Kidney glomerular epithelial cell (primary cell): ENCODE measurements around the gene ZDHHC9.

Experiments
- DNase-seq: peaks from one replicate; lab custom pipeline; 2025; lab: John Stamatoyannopoulos, UW

Gene ZDHHC9

DNA sequence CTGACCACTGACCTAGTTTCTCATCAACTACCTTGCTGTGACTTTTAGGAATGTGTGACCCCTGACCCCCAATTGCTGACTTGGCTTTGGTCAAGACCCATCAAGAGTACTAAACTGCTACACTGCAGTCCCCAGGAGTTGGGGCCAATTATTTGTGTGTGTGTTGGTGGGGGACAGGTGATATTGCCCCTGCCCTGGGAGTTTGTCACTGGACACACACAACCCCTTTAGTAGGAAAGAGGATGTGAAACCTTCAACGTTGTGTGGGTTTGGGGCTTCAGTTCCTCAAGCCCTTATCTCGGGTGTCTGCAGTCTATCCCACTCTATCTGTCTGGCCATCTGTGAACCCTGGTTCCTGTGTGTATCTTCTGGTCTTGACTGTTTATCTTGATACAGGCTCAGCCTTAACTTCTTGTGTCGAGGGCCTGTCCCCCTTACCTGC, 57.5 kb downstream of the ZDHHC9 start:
- no peak for DNase-seq

DNA sequence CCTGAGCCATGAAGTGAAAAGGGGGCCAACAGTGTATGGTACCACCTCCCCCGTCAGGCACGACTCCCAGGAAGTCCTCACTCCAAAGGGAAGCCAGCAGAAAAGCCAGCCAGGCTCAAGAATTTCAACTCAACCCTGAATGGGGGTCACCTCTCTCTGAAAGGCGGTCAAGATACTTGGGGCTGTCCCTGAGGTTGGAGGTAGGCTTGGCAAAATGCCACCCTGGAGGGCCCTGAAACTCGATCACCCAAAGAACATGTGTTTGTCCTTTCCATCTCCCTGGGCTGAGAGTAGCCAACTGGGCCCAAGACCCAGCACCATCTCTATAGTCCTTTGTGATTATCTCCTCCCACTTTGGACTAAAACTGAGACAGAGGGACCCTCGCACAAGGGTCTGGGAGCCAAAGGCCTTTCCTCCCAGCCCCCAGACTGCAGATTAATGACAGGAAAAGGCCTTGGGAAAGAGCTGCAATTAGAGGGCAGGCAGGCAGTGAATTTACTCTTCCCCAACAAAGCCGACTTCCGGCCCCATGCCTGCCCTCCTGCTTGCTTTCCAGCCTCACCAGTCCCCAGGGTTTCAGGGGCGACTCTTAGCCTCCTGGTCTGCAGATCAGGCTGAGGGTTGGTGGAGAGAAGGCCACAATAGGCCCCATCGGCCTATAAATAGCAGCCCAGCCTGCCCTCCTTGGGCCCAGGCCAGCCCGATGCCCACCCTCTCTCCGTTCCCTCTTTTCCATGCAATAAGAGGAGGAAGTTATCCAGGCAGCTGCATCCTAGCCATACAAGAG, 58.3 kb downstream of the ZDHHC9 start:
- no peak for DNase-seq

DNA sequence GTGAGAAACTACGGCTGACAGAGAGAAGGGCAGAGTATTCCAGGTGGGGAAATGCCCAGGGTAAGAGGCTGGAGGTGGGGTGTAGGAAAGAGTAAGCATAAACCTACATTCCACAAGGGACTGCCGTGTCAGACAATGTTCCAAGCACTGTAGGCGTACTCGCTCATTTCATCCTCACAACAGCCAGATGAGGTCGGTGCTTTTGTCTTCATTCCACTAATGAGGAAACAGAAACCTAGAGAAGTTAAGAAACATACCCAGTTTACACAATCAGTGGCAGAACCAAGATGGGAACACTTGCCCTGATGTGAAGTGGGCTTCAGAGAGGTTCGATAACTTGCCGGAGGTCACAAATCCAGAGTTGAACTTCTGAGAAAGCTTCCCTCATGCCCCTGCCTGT, 59.3 kb downstream of the ZDHHC9 start:
- no peak for DNase-seq

DNA sequence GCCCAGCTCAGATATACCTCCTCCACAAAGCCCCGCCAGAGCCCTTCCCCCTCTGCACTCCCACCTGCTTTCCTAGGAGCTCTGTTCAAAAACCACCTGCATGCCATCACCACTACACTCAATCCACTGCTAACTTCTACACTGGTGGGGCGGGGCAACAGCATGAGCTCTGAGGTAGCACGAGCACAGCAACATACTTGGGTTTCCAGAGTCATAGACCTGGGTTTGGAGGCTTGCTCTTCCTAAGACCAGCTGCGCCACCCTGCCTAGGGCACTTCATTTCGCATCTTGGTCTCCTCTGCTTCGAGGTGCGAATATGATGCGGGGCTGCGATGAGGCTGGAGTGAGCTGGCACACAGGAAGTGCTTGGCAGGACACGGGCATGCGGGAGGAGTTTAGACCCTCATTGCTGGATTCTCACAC, 60.4 kb downstream of the ZDHHC9 start:
- no peak for DNase-seq

DNA sequence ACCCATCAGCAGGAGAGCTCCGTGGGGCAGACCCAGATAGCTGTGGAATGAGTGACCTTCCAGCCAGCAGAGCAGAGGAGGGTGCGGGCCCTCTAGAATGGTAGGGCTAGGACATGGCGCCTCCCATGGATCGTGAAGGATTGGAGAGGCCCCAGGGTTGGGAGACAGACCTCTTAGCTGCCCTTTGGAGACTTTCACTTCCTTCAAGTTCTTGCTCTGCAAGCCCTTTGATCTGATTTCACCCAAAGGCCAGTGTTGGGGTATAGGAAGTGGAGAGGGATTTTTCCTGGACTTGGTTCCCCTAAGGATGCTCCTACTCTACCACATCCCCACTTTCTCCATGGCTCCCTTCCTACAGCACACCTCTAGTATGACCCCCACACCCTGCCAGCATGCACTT, 61.0 kb downstream of the ZDHHC9 start:
- DNase-seq: no peak

DNA sequence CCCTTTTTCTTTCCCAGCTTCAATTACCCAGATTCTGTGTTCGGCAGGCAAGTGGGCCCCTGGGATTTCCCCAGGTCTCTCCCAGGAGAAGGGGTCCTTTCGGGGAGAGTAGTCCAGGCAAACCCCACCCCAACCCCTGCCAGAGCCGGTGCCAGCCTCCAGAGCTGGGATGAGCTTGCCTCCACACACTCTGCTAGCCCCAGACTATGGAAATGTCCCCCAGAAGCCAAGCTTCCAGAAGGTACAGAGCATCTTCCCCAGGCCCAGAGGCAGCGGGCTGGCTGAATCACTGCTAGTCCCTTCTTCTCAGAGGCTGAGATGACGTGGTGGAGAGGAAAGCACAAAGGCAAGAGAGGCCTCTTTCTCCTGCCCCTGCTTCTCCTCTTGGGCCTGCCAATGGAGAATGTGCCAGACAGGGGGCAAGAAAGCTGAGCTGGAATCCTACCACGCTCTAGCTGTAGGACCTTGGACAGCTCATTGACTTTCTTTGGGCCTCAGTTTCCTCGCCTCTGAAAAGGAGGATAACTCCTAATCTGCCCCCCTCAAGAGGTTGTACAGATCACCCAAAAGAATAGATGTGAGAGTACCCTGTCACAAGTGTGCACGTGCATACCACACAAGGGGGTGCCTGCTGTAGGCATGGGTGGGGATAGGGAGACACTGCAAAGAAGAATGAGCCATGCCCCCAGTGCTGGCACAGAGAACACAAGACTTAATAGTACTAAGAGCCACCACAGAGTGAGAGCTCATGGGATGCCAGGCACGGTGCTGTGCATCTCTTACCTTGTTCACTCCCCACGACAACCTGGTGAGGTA, 61.8 kb downstream of the ZDHHC9 start:
- no peak for DNase-seq

DNA sequence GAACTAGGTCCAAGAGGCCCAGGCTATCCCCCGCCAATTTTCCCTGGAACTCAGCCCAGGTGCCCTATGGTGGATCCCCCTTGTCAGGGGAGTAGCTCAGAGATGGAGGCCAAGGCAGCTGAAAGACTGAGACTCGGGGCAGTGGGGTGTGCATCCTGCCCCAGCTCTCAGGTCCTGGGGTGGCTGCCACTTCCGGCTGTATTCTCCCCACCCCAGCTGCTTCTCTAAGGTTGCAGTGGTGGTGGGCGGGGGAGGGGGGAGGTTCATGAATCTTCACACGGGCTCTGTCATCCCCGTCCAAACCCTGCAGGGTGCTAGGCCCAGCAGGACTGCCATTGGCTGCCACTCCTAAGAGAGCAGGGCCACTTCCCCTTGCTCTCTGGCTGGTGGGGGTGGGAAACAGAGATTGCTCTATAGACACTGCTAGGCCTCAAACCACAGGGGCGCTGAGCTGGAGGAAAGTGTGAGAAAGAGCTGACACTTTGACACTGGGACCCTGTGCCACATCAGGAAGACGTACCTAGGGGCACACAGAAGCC, 62.5 kb downstream of the ZDHHC9 start:
- no peak for DNase-seq

DNA sequence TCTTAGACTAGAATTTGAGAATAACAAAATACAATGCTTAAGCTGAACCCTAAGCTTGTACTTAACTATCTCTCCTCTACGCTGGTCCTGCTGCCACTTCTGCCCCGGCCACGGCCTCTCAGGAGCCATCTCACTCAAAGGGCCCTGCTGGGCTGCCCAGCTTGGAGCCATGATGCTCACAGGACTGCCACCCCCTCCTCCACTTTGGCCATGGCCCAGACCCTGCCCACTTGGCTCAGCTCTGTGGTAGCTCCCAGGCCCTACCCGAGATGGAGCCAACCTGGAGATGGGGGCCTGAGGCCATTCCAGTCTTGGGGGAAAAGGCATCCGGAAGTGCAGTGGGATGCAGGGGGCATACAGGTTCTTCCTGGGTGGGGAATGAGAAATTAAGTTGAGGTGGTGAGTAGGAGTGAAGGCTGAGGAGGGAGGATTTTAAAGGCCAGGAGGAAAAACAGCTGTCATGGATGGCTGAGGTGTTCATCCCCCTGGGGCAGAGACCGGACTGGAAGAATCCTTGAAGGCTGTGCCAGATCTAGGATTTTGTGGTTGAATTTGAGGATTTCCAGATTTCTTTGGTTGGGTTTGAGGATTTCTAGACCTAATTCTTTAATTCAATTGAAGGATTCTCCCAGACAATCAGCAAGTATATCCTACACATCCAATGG, 63.1 kb downstream of the ZDHHC9 start:
- no peak for DNase-seq

DNA sequence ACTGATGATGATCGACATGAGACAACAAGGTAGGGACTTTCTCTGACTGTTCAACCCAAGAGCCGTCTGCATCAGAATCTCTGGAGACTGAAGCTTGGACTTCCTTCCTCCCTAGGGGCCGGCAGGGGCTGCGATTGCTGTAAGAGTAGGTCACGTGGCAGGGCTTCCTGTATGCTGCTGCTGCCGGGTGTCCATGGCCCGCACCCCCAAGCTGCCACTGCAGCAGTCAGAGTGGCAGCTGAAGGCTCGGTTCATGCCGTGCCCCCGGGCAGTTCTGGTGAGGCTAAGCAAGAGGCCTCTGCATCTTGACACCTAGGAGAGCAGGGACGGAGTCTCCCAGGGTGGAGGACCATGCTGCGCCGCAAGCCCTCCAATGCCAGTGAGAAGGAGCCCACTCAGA, 63.9 kb downstream of the ZDHHC9 start, which contains the start of gene SASH3:
SASH3 (plus strand) TSS at position 203 of the 400 bp plus-strand sequence; CDS start at position 352, 149 bp downstream.
- no peak for DNase-seq

DNA sequence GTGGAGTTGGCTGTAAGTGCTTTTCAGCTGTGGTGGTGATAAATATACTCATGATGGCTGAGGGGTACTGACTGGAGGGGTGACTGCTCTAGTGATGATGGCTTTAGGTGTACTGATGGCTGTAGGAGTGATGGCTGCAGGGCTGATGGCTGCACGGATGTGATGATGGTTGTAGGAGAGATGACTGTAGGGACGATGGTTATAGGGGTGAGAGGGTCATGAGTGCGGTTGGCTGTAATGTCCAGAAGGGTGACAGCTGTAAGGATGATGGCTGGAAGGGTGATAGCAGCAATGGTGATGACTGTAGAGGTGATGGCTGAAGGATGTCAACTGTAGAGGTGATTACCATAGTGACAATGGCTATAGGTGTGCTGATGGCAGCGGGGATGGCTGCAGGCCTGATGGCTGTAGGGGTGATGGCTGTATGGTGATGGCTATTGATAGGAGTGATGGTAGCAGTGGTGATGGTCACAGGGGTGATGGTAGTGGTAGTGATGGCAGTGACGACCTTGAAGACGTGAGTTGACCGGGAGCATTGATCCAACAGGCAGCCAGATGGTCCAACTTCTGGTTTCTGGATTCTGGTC, 64.5 kb downstream of the ZDHHC9 start:
- DNase-seq: no peak

DNA sequence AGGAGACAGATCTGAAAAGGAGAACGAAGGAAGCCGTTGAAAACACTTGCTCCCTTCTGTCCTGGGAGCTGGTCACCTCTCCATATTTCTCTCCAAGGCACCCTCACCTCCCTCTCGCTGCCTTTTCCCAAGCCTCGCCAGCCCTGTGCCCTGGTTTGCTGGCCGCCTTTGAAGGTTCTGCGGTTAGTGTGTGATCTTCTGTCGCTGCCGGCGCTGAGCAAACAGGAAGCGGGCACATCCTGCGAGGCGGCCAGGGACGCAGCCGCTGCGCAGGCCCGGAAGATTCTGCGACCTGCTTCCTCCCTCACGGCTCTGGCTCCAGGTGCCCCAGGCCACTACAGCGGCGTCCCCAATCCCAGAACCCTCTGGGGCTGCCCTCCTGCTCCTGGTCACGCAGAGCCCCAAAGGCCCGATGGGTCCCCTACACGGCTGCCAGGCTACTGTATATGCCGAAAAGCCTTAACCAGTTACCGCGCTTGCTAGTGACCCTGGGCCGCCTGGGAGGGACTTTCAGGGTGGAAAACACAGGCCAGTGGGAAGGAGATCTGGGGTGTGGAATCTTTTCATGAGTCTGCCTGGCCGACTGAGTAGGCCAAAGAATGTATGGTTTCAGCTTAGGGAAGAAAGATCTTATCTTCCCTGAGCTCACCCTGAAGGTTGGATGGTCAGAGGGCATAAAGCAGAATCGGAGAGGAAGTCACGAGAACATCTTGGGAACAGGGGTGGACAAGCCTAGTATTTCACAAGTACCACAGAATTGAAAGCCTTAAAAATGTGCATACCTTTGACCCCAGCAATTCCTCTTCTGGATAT, 66.3 kb downstream of the ZDHHC9 start:
- DNase-seq: no peak

DNA sequence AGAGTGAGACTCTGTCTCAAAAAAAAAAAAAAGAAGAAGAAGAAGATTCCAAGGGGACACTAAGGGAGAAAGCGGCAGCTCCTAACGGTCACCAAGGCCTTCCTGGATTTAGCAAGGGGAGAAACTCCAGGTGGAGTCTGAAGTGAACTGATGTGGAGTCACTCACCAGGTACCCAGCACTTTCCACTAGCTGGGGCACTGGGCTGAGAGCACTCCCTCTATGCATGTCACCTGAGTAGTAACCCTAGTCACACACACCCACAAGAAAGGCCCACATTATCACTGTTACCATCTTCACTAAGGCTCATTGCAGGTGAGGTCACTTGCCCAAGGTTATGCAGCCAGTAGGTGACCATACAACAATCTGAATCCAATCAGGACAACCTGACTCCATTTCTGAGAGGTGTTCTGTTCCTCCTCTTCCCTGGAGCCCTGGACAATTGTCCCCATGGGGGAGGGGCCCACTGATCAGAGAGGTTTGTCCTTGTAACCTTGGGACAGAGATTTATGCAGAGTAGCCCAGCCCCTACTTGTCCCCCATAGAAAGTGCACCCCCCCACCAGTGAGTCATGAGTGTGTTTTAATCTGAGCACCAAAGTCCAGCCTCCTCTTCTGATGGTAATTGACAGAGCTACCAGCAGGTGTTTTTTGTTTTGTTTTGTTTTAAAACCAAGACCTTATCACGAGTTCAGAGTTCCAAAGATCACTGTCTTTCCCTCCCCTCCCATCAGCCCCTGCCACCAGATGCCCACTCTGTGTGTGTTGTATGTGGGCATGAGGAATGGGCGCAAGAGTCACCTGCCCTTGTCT, 69.8 kb downstream of the ZDHHC9 start:
- no peak for DNase-seq

DNA sequence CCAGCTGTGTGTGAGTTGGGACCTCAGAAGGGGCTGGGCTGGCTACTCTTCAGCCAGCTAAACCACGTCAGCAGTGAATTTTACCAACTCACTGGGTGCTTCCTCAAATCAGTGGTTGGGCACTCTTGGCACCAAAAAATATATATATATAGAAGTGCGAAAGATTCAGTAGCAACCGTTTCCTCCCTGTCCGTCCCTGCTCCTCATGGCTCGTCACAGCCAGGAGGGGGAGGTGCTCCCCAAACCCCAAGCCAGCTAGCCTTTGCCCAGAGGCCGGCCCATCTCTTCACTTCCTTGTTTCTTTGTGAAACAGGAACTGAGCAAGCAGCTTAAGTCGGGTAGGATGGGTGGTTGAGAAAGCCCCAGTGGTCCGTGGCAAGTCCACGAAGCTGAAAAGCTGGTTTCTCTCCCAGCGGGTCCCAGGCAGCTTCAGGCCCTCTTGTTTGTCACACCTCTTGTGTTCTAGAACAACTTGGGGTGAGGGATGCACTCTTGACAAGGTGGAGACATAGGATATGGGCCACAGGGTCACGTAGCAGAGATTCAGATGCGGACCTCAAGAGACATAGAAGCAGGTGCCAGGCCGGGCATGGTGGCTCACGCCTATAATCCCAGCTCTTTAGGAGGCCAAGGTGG, 70.8 kb downstream of the ZDHHC9 start:
- no peak for DNase-seq

DNA sequence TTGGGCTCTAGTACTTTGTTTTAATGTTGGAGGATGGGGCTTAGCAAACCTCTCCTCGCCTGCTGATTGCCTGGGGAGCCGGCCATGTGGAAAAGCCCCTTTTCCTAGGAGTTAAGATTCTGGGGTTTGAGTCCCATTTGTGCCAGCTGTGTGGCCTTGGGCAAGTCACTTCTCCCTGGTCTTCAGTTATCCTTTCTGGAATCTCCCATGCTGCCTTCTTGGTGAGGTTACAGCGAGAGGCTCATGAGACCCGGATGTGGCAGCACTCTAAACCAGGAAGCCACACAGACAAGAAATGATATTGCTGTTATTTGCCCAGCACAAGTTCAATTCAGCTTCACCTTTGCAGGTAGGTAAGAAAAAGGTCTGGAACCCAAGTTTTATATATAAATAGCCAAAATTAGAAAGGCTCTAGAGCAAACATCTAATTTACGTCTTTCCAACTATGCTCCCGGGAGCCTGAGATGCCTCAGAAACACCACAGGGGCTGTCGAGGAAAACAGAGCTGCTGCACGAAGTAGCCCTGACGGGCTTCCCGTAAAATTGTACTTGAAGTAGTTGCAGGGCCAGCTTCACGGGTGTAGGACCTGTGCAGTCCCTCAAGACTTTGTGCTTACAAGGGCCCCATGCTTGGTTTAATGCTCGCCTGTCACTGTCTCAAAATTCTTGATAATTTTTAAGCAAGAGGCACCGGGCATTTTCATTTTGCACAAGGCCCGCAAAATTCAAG, 72.3 kb downstream of the ZDHHC9 start:
- DNase-seq: no peak

DNA sequence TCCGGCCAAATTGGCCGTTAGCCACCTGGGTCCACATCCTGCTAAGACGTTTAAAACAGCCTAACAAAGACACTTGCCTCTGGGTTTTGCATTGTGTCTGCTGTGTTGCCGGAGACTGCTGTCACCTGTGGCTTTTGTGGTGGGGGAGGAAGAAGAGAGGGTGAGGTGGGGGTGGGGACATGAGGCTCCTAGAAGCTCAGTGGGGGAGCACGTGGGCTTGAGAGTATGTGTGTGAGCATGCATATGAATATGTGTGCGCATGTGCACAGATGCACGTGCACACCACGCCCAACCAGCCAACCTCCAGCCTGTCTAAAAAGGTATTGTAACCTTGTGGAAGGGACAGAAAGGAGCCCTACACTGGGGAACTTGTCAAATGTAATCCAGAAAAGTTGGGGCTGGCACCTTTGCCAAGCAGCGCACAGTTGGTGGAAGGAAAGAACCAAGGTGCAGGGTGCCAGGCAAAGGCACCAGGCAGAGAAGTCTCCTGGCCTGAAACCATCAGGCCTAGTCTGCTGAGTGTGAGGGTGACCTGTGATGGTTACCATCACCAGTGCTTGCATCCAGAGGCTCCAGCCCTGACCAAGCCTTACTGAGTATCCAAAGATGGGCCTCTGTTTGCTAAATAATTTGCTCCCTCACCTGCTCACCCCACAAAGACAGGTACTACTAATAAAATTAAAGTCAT, 74.1 kb downstream of the ZDHHC9 start:
- no peak for DNase-seq

DNA sequence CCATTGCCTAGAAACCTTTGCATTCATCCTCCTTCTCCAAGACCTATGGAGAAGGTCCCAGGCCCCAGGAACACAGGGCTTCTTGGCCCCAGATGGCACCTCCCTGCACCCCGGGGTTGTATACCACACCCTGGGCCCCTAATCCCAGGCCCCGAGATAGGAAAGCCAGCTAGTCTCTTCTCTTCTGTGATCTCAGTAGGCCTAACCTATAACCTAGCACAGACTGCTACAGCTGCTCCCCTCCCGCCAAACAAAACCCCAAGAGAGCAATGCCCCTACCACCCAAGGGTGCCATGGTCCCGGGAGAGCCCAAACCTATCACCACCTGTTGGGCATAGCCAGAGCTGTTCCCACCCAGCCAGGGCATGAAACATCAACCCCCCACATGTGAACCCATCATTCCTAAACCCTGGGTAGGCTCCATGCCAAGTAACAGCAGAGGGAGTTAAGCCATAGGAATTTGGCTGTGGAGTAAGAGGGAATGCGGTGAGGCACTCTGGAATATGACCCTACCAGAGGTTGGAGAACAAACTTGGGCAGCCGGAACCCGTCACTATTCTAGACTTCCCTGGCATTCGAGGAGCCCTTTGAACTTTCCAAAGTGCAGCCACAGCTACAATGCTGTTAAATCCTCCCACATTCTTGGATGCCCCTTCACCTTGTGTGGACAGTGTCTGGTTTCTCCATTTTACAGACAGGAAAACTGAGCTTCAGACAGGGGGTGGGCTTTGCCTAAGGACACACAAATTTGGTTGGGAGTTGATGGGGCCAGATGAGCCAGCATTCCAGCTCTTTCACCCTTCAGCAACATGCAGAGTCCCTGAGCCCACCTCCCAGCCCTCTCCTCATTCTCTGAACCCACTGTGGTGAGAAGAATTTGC, 74.9 kb downstream of the ZDHHC9 start:
- no peak for DNase-seq

DNA sequence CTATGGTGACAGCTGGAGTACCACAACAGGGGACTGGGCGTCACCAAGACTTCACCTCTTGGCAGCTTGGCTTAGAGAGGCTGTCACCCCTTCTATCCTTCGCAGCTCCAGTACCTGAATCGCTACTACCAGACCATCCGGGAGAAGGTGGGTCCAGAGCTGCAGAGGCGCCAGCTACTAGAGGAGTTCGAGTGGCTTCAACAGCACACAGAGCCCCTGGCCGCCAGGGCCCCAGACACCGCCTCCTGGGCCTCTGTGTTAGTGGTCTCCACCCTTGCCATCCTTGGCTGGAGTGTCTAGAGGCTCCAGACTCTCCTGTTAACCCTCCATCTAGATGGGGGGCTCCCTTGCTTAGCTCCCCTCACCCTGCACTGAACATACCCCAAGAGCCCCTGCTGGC, 75.5 kb downstream of the ZDHHC9 start:
- no peak for DNase-seq
